Neural cell (in vitro differentiated cells): ENCODE measurements around the gene ELN.

Source experiments
- EP300 ChIP-seq: fragments of 450-650 bp; conservative IDR thresholded peaks from 2 replicates; pipeline ENCODE4 v1.6.1; 2014; ENCODE audit warnings: antibody characterized with exemption, mild to moderate bottlenecking, moderate library complexity; ENCODE audit not compliant: poor library complexity, severe bottlenecking
- EZH2 ChIP-seq: fragments of 200-600, 300-800 bp; shearing (Covaris generic), sonication (generic); IDR thresholded peaks from 2 replicates; pipeline ENCODE4 v1.6.1; 2014; ENCODE audit warnings: antibody characterized with exemption, low read length, borderline replicate concordance, mild to moderate bottlenecking; ENCODE audit not compliant: insufficient read depth, poor library complexity, severe bottlenecking
- MXI1 ChIP-seq: fragments of 450-650 bp; conservative IDR thresholded peaks from 2 replicates; pipeline ENCODE4 v1.6.1; 2014; ENCODE audit warnings: antibody characterized with exemption, mild to moderate bottlenecking; ENCODE audit not compliant: poor library complexity, severe bottlenecking
- POLR2AphosphoS5 ChIP-seq: IDR thresholded peaks from 2 replicates; pipeline ENCODE4 v1.6.1; 2012
- RAD21 ChIP-seq: fragments of 450-650 bp; conservative IDR thresholded peaks from 2 replicates; pipeline ENCODE4 v1.6.1; 2014; ENCODE audit warnings: antibody characterized with exemption, mild to moderate bottlenecking, moderate library complexity
- SMC3 ChIP-seq: fragments of 450-650 bp; conservative IDR thresholded peaks from 2 replicates; pipeline ENCODE4 v1.6.1; 2014; ENCODE audit warnings: antibody characterized with exemption, mild to moderate bottlenecking, moderate library complexity; ENCODE audit not compliant: poor library complexity
- TAF1 ChIP-seq: IDR thresholded peaks from 2 replicates; pipeline ENCODE4 v1.6.1; 2012; ENCODE audit warnings: low read depth
- TF ChIP-seq, protein P1 (sequence below): fragments of 450-650 bp; IDR thresholded peaks from 2 replicates; pipeline ENCODE4 v1.5.1; 2014; ENCODE audit warnings: antibody characterized with exemption, mild to moderate bottlenecking, moderate library complexity; ENCODE audit not compliant: poor library complexity, severe bottlenecking
- TF ChIP-seq, protein P2 (sequence below): IDR thresholded peaks from 2 replicates; pipeline ENCODE4 v1.6.1; 2012; ENCODE audit warnings: borderline replicate concordance

DNA sequence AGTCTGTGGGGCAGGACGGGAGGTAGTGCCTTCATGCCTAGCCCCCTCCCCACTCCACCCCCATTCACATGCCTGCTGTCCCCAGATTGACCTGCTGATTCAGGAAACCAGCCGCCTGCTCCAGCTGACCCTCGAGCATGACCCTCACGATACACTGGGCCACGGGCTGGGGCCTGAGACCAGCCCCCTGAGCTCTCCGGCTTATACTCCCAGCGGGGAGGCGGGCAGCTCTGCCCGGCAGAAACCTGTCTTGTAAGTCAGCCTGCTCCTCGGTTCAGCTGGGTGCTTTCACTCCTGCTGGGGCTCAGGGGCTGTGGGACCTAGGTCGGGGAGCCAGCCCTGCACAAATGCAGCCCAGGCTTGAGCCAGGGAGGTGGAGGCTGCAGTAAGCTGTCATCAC is 78.0 kb downstream of the ELN start:
- TF ChIP-seq EP300 (no peak), EZH2 (no peak), RAD21 (no peak), POLR2AphosphoS5 (no peak), MXI1 (no peak), SMC3 (no peak), TAF1 (no peak)
- TF ChIP-seq, protein P1, sequence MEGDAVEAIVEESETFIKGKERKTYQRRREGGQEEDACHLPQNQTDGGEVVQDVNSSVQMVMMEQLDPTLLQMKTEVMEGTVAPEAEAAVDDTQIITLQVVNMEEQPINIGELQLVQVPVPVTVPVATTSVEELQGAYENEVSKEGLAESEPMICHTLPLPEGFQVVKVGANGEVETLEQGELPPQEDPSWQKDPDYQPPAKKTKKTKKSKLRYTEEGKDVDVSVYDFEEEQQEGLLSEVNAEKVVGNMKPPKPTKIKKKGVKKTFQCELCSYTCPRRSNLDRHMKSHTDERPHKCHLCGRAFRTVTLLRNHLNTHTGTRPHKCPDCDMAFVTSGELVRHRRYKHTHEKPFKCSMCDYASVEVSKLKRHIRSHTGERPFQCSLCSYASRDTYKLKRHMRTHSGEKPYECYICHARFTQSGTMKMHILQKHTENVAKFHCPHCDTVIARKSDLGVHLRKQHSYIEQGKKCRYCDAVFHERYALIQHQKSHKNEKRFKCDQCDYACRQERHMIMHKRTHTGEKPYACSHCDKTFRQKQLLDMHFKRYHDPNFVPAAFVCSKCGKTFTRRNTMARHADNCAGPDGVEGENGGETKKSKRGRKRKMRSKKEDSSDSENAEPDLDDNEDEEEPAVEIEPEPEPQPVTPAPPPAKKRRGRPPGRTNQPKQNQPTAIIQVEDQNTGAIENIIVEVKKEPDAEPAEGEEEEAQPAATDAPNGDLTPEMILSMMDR = no peak
- TF ChIP-seq, protein P2, sequence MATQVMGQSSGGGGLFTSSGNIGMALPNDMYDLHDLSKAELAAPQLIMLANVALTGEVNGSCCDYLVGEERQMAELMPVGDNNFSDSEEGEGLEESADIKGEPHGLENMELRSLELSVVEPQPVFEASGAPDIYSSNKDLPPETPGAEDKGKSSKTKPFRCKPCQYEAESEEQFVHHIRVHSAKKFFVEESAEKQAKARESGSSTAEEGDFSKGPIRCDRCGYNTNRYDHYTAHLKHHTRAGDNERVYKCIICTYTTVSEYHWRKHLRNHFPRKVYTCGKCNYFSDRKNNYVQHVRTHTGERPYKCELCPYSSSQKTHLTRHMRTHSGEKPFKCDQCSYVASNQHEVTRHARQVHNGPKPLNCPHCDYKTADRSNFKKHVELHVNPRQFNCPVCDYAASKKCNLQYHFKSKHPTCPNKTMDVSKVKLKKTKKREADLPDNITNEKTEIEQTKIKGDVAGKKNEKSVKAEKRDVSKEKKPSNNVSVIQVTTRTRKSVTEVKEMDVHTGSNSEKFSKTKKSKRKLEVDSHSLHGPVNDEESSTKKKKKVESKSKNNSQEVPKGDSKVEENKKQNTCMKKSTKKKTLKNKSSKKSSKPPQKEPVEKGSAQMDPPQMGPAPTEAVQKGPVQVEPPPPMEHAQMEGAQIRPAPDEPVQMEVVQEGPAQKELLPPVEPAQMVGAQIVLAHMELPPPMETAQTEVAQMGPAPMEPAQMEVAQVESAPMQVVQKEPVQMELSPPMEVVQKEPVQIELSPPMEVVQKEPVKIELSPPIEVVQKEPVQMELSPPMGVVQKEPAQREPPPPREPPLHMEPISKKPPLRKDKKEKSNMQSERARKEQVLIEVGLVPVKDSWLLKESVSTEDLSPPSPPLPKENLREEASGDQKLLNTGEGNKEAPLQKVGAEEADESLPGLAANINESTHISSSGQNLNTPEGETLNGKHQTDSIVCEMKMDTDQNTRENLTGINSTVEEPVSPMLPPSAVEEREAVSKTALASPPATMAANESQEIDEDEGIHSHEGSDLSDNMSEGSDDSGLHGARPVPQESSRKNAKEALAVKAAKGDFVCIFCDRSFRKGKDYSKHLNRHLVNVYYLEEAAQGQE = no peak
